Measurements from ENCODE around the gene BBC3.
A peak's percentile ranks its signal among the peaks of the same experiment; 100 is the strongest.

Gene BBC3

GRCh38 chr19:47188507-47189033 lies 42.4 kb downstream of the BBC3 start:
- no peak for DNase-seq

- DNase-seq = no peak
Observed at GRCh38 chr19:47187797-47188196, 43.2 kb downstream of the BBC3 start.

GRCh38 chr19:47187335-47187655 lies 43.7 kb downstream of the BBC3 start:
- DNase-seq = no peak

GRCh38 chr19:47186446-47187334 lies 44.3 kb downstream of the BBC3 start:
- peak; percentile 82 for DNase-seq

- DNase-seq = no peak
Observed at GRCh38 chr19:47183601-47184000, 47.4 kb downstream of the BBC3 start.

GRCh38 chr19:47179653-47180310 lies 51.2 kb downstream of the BBC3 start:
- no peak for DNase-seq

- DNase-seq = peak; percentile 29
Observed at GRCh38 chr19:47176627-47177090, 54.3 kb downstream of the BBC3 start.

- no peak for DNase-seq
Observed at GRCh38 chr19:47176071-47176626, 54.9 kb downstream of the BBC3 start.

- no peak for DNase-seq
Observed at GRCh38 chr19:47172666-47173455, 58.1 kb downstream of the BBC3 start.
